Natural killer cell treated with Interleukin-12 subunit alpha and Interleukin-12 subunit beta and Interleukin-15 and Interleukin-18, amount 100 ng/mL, for 72 hours (primary cell): ENCODE data around the gene CPNE5. TPM values are rescaled to one million over a fixed set of nuclear protein-coding genes. Genes with fewer than 3 reads are reported as not detected.

Source experiments
- ATAC-seq, 2 donors: fragments of 150-1000 bp; cut with Tn5 transposase in 1 of 2; sonication (Bioruptor Pico), chemical (Tn5 transposase) in 1 of 2; 2 replicates each; pipeline ENCODE4 v1.10.0; 2021
- DNase-seq: peaks from one replicate; pipeline ENCODE4 v3.0.0; 2022; ENCODE audit warnings: low spot score
- H3K27ac Mint-ChIP-seq, 2 donors: 1 replicate in 1 of 2; 2 replicates in 1 of 2; pipeline ENCODE4 v1.8.0; 2022; ENCODE audit warnings: mixed read lengths in 2 of 2, mild to moderate bottlenecking in 1 of 2, moderate library complexity in 1 of 2
- H3K27me3 Mint-ChIP-seq, 2 donors: 1 replicate in 1 of 2; 2 replicates in 1 of 2; pipeline ENCODE4 v1.8.0; 2022; ENCODE audit warnings: mixed read lengths in 2 of 2
- H3K36me3 Mint-ChIP-seq: one replicate; pipeline ENCODE4 v1.8.0; 2022; ENCODE audit warnings: mixed read lengths
- H3K4me1 Mint-ChIP-seq, 2 donors: 1 replicate in 1 of 2; 2 replicates in 1 of 2; pipeline ENCODE4 v1.8.0; 2022; ENCODE audit warnings: low read depth in 2 of 2, mixed read lengths in 2 of 2, mild to moderate bottlenecking in 1 of 2
- H3K4me3 Mint-ChIP-seq: one replicate; pipeline ENCODE4 v1.8.0; 2022; ENCODE audit warnings: mixed read lengths
- H3K9me3 Mint-ChIP-seq: 2 replicates; pipeline ENCODE4 v1.8.0; 2022; ENCODE audit warnings: mixed read lengths
- total RNA-seq, 2 donors: library from RNA; stranded (reverse); gene quantifications; one replicate each; pipeline ENCODE4 v1.2.3, GENCODE V29; 2022

The CPNE5 gene
- total RNA-seq, 2 donors from 2014 or later: 2.9 to 4.0 TPM

DNA sequence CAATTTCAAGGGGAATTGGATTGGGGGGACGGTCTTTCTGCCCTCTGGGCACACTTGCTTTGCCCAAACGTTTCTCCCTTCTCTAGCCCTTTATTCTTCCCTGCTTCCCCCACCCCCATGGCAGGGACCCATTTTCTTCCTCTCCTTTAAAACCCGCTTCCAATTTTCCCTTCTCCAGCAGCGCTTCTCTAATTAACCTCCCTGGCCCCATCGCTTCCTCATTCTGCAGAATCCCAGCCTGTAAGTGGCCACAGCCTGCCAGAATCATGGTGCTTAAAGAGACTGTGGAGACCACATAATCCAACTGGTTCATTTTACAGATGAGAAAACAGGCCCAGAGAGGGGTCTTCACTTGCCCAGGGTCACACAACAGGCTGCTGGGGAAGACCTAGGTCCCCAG is 61.4 kb downstream of the CPNE5 start:
- Mint-ChIP-seq H3K9me3 (no peaks in the 10 kb centered on the region), H3K27ac (peak overlapping the region in 1 of 2 donors; percentile 67), H3K27me3 (no peaks in the 10 kb centered on the region), H3K36me3 (no peaks in the 10 kb centered on the region), H3K4me1 (peaks cover 15 to 23% of the 10 kb centered on the region in 2 donors), H3K4me3 (no peak overlapping the region)
- no peak for DNase-seq
- ATAC-seq: no peak

GRCh38 chr6:36776167-36776566 is 63.1 kb downstream of the CPNE5 start:
- Mint-ChIP-seq H3K27me3 (no peaks in the 10 kb centered on the region), H3K9me3 (no peaks in the 10 kb centered on the region), H3K27ac (peak overlapping the region in 1 of 2 donors; percentile 67), H3K4me1 (peaks cover 14 to 31% of the 10 kb centered on the region in 2 donors), H3K4me3 (no peak overlapping the region), H3K36me3 (no peaks in the 10 kb centered on the region)
- DNase-seq: no peak
- ATAC-seq: no peak

DNA sequence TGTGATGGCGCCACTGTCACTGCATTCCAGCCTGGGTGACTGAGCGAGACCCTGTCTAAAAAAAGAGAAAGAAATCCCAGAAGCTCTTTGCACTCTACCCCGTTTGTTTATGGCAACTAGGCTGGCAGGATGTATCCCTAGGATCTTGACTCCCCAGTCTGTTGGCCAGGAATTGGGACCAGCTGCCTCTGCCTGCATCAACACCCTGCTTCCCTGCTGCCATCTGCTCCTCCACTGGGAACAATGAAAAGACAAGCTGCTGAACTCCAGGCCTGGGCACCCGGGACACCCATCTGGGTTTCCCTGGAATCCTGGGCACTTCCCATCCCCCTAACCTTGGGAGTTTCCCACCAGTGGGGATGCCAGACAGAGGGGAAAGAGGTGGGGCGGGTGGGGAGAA is 64.9 kb downstream of the CPNE5 start:
- Mint-ChIP-seq H3K27ac (peak overlapping the region in 1 of 2 donors; percentile 36), H3K9me3 (no peaks in the 10 kb centered on the region), H3K36me3 (no peaks in the 10 kb centered on the region), H3K4me3 (no peak overlapping the region), H3K4me1 (peaks cover 28 to 40% of the 10 kb centered on the region in 2 donors), H3K27me3 (no peaks in the 10 kb centered on the region)
- no peak for DNase-seq
- no peak for ATAC-seq

- Mint-ChIP-seq H3K27me3 (no peaks in the 10 kb centered on the region), H3K4me1 (peaks cover 29 to 41% of the 10 kb centered on the region in 2 donors), H3K36me3 (no peaks in the 10 kb centered on the region)
Measured at GRCh38 chr6:36772397-36772796, 66.8 kb downstream of the CPNE5 start.

GRCh38 chr6:36771145-36771544 is 68.1 kb downstream of the CPNE5 start:
- H3K4me3 Mint-ChIP-seq: peak overlapping the region; percentile 70
- H3K27ac Mint-ChIP-seq: peak overlapping the region; percentile 83 to 96
- H3K4me1 Mint-ChIP-seq: peaks cover 32 to 44% of the 10 kb centered on the region in 2 donors
- DNase-seq (no peak), ATAC-seq (no peak)
- no peaks in the 10 kb centered on the region for H3K9me3 Mint-ChIP-seq
- no peaks in the 10 kb centered on the region for H3K36me3 Mint-ChIP-seq
- no peaks in the 10 kb centered on the region for H3K27me3 Mint-ChIP-seq

More at GRCh38 chr6:36772397-36772796, 66.8 kb downstream of the CPNE5 start:
- no peak for DNase-seq
- H3K4me3 Mint-ChIP-seq: no peak overlapping the region
- H3K9me3 Mint-ChIP-seq: no peaks in the 10 kb centered on the region
- peak overlapping the region; percentile 83 to 96 for H3K27ac Mint-ChIP-seq
- no peak for ATAC-seq

GRCh38 chr6:36769676-36770499 is 69.4 kb downstream of the CPNE5 start:
- ATAC-seq (peak; percentile 79 to 81), DNase-seq (peak; percentile 85)
- Mint-ChIP-seq H3K4me3 (peak overlapping the region; percentile 70), H3K4me1 (peaks cover 35 to 45% of the 10 kb centered on the region in 2 donors), H3K27ac (peak overlapping the region; percentile 83 to 96), H3K27me3 (no peaks in the 10 kb centered on the region), H3K36me3 (no peaks in the 10 kb centered on the region), H3K9me3 (no peaks in the 10 kb centered on the region)

GRCh38 chr6:36769183-36769675 is 70.0 kb downstream of the CPNE5 start:
- no peaks in the 10 kb centered on the region for H3K9me3 Mint-ChIP-seq
- ATAC-seq: no peak
- DNase-seq: no peak
- peaks cover 35 to 45% of the 10 kb centered on the region in 2 donors for H3K4me1 Mint-ChIP-seq
- peak overlapping the region; percentile 70 for H3K4me3 Mint-ChIP-seq
- no peaks in the 10 kb centered on the region for H3K27me3 Mint-ChIP-seq
- no peaks in the 10 kb centered on the region for H3K36me3 Mint-ChIP-seq
- H3K27ac Mint-ChIP-seq: peak overlapping the region; percentile 83 to 96

DNA sequence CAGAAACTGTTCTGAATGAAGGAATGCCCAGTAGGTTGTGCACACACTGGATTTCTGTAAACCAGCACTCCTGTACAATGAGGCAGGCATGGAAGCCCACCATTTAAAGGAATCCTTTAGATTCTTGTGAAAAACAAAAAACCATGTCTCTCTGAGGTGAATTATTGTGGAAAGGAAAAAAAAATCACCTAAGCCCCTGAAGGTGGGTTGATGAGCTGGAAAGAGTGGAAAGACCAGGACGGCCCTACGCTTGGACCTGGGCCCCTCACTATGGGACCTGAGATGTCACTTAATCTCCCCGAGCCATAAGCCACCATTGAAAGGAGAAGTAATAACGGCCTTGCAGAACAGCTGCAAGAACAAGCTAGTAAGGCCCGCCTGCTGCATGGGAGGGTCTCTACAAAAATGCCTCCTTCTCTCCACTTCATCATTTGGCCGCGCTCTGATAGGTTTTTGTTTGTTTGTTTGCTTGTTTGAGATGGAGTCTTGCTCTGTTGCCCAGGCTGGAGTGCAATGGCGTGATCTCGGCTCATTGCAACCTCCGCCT is 72.8 kb downstream of the CPNE5 start:
- DNase-seq: no peak
- no peak for ATAC-seq
- H3K4me3 Mint-ChIP-seq: no peak overlapping the region
- H3K9me3 Mint-ChIP-seq: no peaks in the 10 kb centered on the region
- H3K4me1 Mint-ChIP-seq: peaks cover 35% of the 10 kb centered on the region in 2 donors
- peak overlapping the region; percentile 60 to 73 for H3K27ac Mint-ChIP-seq
- H3K27me3 Mint-ChIP-seq: no peaks in the 10 kb centered on the region
- H3K36me3 Mint-ChIP-seq: no peaks in the 10 kb centered on the region

DNA sequence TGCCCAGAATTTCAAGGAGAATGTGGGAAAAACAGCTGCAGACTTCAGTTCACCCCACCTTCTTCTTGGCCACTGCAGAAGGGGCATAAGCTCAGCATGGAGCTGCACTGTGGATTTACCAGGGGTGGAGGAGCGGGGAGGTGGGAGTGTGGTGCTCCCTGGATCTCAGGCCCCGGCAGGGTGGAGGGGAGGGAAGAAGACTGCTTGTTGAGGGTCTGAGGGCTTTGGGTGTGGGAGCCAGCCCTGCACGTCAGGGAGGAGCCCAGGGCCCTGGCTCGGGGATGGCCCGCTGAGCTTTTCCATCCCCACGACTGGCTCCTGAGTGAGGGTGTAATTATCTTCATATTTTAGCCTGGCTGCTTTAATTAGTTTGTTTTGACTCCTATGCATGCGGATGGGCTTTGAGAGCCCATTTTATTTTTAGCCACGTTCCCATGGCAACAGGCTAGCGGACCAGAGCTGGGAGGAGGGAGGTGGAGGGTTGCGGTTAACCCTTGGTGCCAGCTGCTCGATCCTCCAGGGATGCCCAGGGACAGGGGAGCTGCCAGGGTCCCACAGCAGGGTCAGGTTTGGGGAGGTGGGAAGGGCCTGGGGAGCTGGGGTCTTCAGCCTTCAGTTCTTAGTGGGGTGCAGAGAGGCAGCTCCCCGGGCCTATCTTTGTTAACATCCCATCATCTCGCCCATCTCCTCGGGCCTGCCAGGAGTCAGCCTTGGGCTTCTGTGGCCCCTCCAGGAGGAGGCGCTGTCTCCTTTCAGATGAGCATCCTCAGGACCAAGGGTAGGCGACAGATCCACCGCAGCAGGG is 73.4 kb downstream of the CPNE5 start:
- Mint-ChIP-seq H3K4me1 (peaks cover 28 to 29% of the 10 kb centered on the region in 2 donors), H3K36me3 (no peaks in the 10 kb centered on the region), H3K4me3 (no peak overlapping the region), H3K9me3 (no peaks in the 10 kb centered on the region), H3K27me3 (no peaks in the 10 kb centered on the region), H3K27ac (peak overlapping the region; percentile 60 to 73)
- peak; percentile 85 for DNase-seq
- peak; percentile 78 to 79 for ATAC-seq

DNA sequence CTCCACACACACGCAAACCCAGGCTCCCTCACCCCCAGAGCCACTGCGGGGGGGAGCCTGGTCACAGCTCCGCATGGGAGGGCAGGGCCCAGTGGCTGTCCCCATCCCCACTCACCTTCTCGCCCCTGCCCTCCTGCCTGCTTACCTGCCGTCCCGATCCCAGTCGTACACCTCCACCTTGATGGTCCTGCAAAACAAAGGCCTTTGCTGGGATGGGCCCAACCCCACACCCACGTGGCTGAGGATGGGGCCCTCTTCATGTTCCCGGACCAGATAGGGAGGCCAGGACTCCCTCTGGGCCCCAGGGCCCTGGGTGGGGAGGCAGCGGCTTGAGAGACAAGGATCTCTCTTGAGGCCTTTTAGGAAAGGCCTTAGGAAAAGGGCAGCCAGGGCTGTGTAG is 74.1 kb downstream of the CPNE5 start:
- peaks cover 22% of the 10 kb centered on the region in 2 donors for H3K4me1 Mint-ChIP-seq
- DNase-seq (no peak), ATAC-seq (no peak)
- no peaks in the 10 kb centered on the region for H3K36me3 Mint-ChIP-seq
- no peaks in the 10 kb centered on the region for H3K27me3 Mint-ChIP-seq
- no peaks in the 10 kb centered on the region for H3K9me3 Mint-ChIP-seq
- no peak overlapping the region for H3K4me3 Mint-ChIP-seq
- H3K27ac Mint-ChIP-seq: no peak overlapping the region

DNA sequence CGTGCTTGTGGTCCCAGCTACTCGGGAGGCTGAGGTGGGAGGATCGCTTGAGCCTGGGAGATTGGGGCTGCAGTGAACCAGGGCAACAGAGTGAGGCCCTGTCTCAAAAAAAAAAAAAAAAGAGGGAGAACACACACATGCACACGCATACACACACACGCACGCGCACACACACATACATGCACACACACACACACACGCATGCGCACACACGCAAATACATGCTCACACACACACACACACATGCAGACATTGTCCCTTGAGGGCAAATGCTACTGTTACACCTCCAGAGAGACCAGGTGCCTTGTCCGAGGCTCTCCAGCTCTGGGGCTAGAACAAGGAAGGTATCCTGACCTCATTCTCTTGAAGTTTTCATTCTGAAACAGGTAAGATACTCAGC is 77.1 kb downstream of the CPNE5 start:
- Mint-ChIP-seq H3K4me1 (peaks cover 27 to 28% of the 10 kb centered on the region in 2 donors), H3K27ac (peak overlapping the region in 1 of 2 donors; percentile 15), H3K4me3 (no peak overlapping the region), H3K36me3 (no peaks in the 10 kb centered on the region), H3K9me3 (no peaks in the 10 kb centered on the region), H3K27me3 (no peaks in the 10 kb centered on the region)
- ATAC-seq (no peak), DNase-seq (no peak)

GRCh38 chr6:36760685-36761435 is 78.4 kb downstream of the CPNE5 start:
- ATAC-seq (no peak), DNase-seq (no peak)
- H3K4me3 Mint-ChIP-seq: no peak overlapping the region
- H3K36me3 Mint-ChIP-seq: no peaks in the 10 kb centered on the region
- H3K27ac Mint-ChIP-seq: peak overlapping the region; percentile 18 to 98
- H3K27me3 Mint-ChIP-seq: no peaks in the 10 kb centered on the region
- H3K9me3 Mint-ChIP-seq: no peaks in the 10 kb centered on the region
- H3K4me1 Mint-ChIP-seq: peaks cover 33 to 37% of the 10 kb centered on the region in 2 donors

GRCh38 chr6:36759148-36759759 is 80.0 kb downstream of the CPNE5 start:
- no peaks in the 10 kb centered on the region for H3K9me3 Mint-ChIP-seq
- ATAC-seq (peak; percentile 54 to 68), DNase-seq (peak; percentile 86)
- H3K27ac Mint-ChIP-seq: peak overlapping the region; percentile 54 to 98
- H3K27me3 Mint-ChIP-seq: no peaks in the 10 kb centered on the region
- no peak overlapping the region for H3K4me3 Mint-ChIP-seq
- H3K4me1 Mint-ChIP-seq: peaks cover 46 to 50% of the 10 kb centered on the region in 2 donors
- no peaks in the 10 kb centered on the region for H3K36me3 Mint-ChIP-seq
